Measurements from ENCODE around the gene PTK7. TPM values are rescaled to one million over a fixed set of nuclear protein-coding genes. Genes with fewer than 3 reads are reported as not detected.
A peak's percentile ranks its signal among the peaks of the same experiment; 100 is the strongest.
"Not testable (repeated sequence)": the region's sequence is repeated elsewhere in the genome, so short reads cannot be mapped to it uniquely, and the experiment has no call there.

The PTK7 gene
- total RNA-seq, 1 donor from 2014 or later: 196 TPM

GRCh38 chr6:43054206-43054943, 21.7 kb upstream of the PTK7 start:
- DNase-seq (ENCODE audit: low spot score): no peak

GRCh38 chr6:43055966-43056365, 20.1 kb upstream of the PTK7 start:
- no peak for DNase-seq (ENCODE audit: low spot score)

DNA sequence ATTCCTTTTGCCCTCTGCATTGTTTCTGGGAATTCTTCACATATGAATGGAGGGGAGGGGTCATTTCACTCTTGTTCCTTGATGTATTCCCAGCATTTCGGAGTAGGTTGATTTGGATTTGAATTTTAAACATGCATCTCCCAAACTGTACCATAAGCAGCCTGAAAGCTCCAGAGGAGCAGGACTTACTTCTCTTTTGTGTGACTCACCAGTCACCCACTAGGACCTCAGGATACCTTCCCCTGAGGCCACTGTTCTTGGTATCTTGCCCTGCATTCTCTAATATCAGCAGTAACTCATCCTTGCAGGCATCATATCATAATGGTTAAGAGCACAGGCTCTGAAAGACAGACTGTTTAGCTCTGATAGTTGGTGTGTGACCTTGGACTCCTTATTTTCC, 17.6 kb upstream of the PTK7 start:
- no peak for DNase-seq (ENCODE audit: low spot score)

DNA sequence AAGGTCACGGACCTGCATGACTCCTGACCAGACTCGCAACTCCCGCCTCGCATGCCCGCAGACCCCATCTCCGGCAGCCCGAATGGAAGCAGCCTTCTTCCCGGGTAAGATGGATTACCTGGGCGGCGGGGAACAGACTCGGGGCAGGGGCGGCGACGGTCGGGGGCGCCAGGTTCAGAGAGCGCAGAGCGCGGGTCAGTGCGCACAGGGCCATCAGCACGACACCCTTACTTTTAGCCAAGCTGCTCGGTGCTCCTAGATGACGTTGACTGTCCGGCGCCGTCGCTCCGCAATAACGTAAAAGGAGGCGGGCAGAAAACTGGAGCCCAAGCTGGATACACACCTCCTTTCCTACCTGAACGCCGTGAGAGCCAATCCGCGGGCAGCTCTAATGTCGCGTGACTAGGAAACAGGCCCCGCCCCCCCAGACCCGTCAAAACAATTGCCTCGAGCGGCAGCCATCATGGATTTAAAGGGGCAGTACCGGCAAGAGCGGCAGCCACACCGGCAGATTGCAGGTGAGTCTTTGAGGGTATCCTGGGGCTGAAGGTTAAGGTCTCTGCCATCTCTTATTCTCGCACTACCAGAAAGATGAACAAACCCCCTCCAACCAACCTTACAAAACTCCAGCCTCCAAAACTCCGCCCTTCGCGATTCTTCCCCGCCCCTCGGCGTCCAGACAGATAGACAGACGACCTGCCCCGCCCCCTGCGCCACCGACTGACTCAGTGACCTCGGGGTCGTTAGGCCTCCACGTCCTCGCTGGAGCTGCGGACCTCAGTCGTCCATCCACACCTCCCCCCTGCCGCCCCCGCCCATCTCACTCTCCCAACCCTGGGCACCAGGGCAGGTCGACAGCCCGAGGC, 16.7 kb upstream of the PTK7 start, which contains the start of the genes KLC4 and MRPL2:
Gene KLC4 (plus strand): TSS at position 464 of the 866 bp plus-strand sequence. CDS start 1,705 bp downstream, outside the sequence.
Gene MRPL2 (minus strand): TSS at position 267 of the 866 bp plus-strand sequence. CDS start 53 bp downstream, at position 214.
- peak; percentile 99 for DNase-seq (ENCODE audit: low spot score)

GRCh38 chr6:43060034-43060754, 15.9 kb upstream of the PTK7 start:
- peak; percentile 25 for DNase-seq (ENCODE audit: low spot score)

- no peak for DNase-seq (ENCODE audit: low spot score)
These were observed 15.1 kb upstream of the PTK7 start for GRCh38 chr6:43060755-43061633.

- no peak for DNase-seq (ENCODE audit: low spot score)
These were observed 14.3 kb upstream of the PTK7 start for GRCh38 chr6:43061861-43062260.

GRCh38 chr6:43062818-43063217, 13.3 kb upstream of the PTK7 start:
- DNase-seq (ENCODE audit: low spot score): no peak

- DNase-seq (ENCODE audit: low spot score): peak; percentile 75
These were observed 6.0 kb upstream of the PTK7 start for GRCh38 chr6:43070028-43070632.

DNA sequence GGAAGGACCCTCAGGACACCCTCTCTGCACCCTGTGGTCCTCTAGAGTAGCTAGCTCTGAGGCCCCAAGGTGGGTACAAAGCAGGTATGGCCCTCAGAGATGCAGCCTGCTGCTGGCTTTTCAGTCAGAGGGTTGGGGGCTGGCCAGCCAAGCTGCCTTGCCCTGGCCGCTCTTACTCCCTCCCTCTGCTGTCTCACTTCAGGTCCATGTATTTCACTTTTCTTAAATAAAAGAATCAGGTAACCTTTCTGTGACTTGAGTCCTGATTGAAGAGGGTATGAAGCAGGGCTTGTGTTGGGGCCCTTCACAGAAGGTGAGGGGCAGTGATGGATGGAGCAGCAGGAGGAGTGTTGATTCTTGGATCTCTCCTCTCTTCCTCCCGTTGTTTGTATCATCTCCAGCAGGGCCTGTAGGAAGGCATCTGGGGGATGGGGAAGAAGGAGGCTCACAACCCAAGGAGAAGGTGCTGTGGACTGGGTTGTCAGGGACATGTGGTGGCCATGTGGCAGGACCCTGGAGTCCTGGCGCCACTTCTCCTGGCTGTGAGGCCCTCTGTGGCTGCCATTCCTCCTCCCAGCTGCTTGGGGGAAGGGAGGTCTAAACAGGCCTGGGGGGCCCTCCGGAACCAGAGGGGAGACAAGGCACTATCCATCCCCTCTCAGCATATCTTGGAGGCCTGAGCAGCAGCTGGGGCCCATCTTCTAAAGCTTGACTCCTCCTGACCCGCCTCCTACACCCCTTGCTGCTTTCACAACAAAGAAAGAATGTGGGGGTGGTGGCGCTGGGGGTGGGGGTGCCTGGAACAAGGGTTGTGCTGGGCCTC, 1.1 kb upstream of the PTK7 start:
- DNase-seq (ENCODE audit: low spot score): peak; percentile 94

DNA sequence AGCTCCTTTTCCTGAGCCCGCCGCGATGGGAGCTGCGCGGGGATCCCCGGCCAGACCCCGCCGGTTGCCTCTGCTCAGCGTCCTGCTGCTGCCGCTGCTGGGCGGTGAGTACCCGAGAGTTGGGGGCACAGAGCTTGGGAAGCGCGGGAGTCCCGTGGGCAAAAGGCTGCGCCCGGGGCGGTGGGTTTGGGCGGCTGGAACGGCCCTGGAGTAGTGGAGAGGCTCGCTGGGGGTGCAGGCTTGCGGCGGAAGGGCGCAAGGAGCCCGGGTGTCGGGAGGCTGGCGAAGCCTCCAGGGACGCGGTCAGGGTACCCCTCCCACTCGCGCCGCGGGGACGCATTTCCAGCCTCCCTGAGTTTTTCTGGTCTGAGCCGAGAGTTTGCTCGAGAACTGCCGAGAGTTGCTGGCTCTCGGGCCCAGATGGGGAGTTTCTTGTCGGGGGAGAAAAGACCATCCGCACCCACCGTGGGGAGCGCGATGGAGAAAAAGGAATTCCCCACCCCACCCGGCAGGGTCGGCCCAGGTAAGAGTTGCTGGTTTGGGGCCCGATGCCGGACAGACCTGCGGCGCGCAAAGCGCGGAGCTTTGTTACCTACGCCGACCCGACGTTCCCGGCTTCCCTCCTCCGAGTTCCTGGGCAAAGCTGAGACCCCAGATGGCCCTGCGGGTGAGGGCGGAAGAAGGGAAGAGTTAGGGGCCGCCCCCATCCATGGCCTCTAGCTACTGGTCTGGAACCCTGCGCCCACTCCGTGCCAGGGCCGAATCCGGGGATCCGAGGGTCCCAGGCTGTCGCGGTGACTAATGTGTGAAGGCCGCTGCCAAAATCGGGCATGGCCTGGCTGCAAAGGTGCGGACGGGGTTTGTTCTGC, 584 bp downstream of the PTK7 start:
- peak; percentile 56 for DNase-seq (ENCODE audit: low spot score)

- DNase-seq (ENCODE audit: low spot score): no peak
These were observed 1.3 kb downstream of the PTK7 start for GRCh38 chr6:43077333-43077809.

GRCh38 chr6:43077981-43078511, 1.9 kb downstream of the PTK7 start:
- DNase-seq (ENCODE audit: low spot score): no peak

- no peak for DNase-seq (ENCODE audit: low spot score)
These were observed 2.6 kb downstream of the PTK7 start for GRCh38 chr6:43078691-43079090.

- no peak for DNase-seq (ENCODE audit: low spot score)
These were observed 4.9 kb downstream of the PTK7 start for GRCh38 chr6:43081043-43081442.

- not testable (repeated sequence) for DNase-seq (ENCODE audit: low spot score)
These were observed 5.8 kb downstream of the PTK7 start for GRCh38 chr6:43081922-43082321.

- no peak for DNase-seq (ENCODE audit: low spot score)
These were observed 6.9 kb downstream of the PTK7 start for GRCh38 chr6:43082806-43083655.
